Loucy (cell line): ENCODE data around the gene ASCC2.

Source experiments
- H2AFZ ChIP-seq: fragments of 200-600 bp; sonication (generic); 2 replicates; pipeline ENCODE4 v1.6.0; 2016; ENCODE audit warnings: antibody characterized with exemption, mild to moderate bottlenecking, low read length, moderate library complexity
- H3F3A ChIP-seq: fragments of 200-600 bp; 2 replicates; pipeline ENCODE4 v1.6.0; 2016; ENCODE audit warnings: antibody characterized with exemption, low read depth, mild to moderate bottlenecking
- H3K27me3 ChIP-seq: fragments of 200-600 bp; sonication (generic); 2 replicates; pipeline ENCODE4 v1.6.1; 2014; ENCODE audit warnings: low read length, mild to moderate bottlenecking; ENCODE audit not compliant: insufficient read depth, poor library complexity, severe bottlenecking
- H3K36me3 ChIP-seq: fragments of 200-600 bp; sonication (generic); 2 replicates; pipeline ENCODE4 v1.6.1; 2016; ENCODE audit warnings: low read length; ENCODE audit not compliant: insufficient read depth
- H3K4me1 ChIP-seq: fragments of 200-600 bp; sonication (generic); 2 replicates; pipeline ENCODE4 v1.5.1; 2014; ENCODE audit warnings: low read length, mild to moderate bottlenecking; ENCODE audit not compliant: insufficient read depth, poor library complexity, severe bottlenecking
- H3K4me2 ChIP-seq: fragments of 200-600 bp; sonication (generic); 2 replicates; pipeline ENCODE4 v1.6.0; 2014; ENCODE audit warnings: antibody characterized with exemption, low read length, low read depth, mild to moderate bottlenecking; ENCODE audit not compliant: poor library complexity, severe bottlenecking
- H3K4me3 ChIP-seq: fragments of 200-600 bp; sonication (generic); 2 replicates; pipeline ENCODE4 v1.5.1; 2014; ENCODE audit warnings: low read length, mild to moderate bottlenecking, mixed read lengths; ENCODE audit not compliant: poor library complexity, severe bottlenecking
- H3K79me2 ChIP-seq: fragments of 200-600 bp; sonication (generic); 2 replicates; pipeline ENCODE4 v1.6.1; 2014; ENCODE audit warnings: low read length; ENCODE audit not compliant: insufficient read depth
- H3K9ac ChIP-seq: fragments of 200-600 bp; sonication (generic); 2 replicates; pipeline ENCODE4 v1.6.0; 2014; ENCODE audit warnings: mild to moderate bottlenecking, low read depth, low read length, moderate library complexity; ENCODE audit not compliant: poor library complexity, severe bottlenecking
- H3K9me2 ChIP-seq: fragments of 200-600 bp; sonication (generic); replicated peaks from 2 replicates; pipeline ENCODE4 v1.6.1; 2016; ENCODE audit warnings: low read depth, low read length, mixed read lengths
- H3K9me3 ChIP-seq: fragments of 200-600 bp; sonication (generic); 2 replicates; pipeline ENCODE4 v1.6.1; 2014; ENCODE audit warnings: mild to moderate bottlenecking, antibody characterized with exemption, low read length, low read depth; ENCODE audit not compliant: insufficient read depth
- H4K20me1 ChIP-seq: fragments of 200-600 bp; sonication (generic); 2 replicates; pipeline ENCODE4 v1.6.0; 2014; ENCODE audit warnings: antibody characterized with exemption, low read length, mild to moderate bottlenecking; ENCODE audit not compliant: insufficient read depth, poor library complexity, severe bottlenecking
- CTCF ChIP-seq: fragments of 200-600 bp; sonication (generic); conservative IDR thresholded peaks from 2 replicates; pipeline ENCODE4 v1.5.1; 2014; ENCODE audit warnings: mild to moderate bottlenecking, antibody characterized with exemption, low read length
- EZH2phosphoT487 ChIP-seq: fragments of 200-600 bp; IDR thresholded peaks from 2 replicates; pipeline ENCODE4 v1.6.1; 2018; ENCODE audit warnings: antibody characterized with exemption, mild to moderate bottlenecking, moderate library complexity, borderline replicate concordance

Gene ASCC2

GRCh38 chr22:29750029-29750428, 88.0 kb downstream of the ASCC2 start:
- no peak overlapping the region for H3K4me3 ChIP-seq
- H3F3A ChIP-seq: no peaks in the 10 kb centered on the region
- no peaks in the 10 kb centered on the region for H4K20me1 ChIP-seq
- H3K9me2 ChIP-seq: no peaks in the 10 kb centered on the region
- H3K9ac ChIP-seq: no peak overlapping the region
- no peaks in the 10 kb centered on the region for H3K27me3 ChIP-seq
- H3K36me3 ChIP-seq: no peaks in the 10 kb centered on the region; the same call in 1 of the 2 replicates
- H2AFZ ChIP-seq: no peak overlapping the region
- H3K79me2 ChIP-seq: no peaks in the 10 kb centered on the region
- no peaks in the 10 kb centered on the region for H3K9me3 ChIP-seq
- no peaks in the 10 kb centered on the region for H3K4me1 ChIP-seq
- H3K4me2 ChIP-seq: no peak overlapping the region
- TF ChIP-seq EZH2phosphoT487 (no peak), CTCF (no peak)

- Histone ChIP-seq H3K9me3 (no peaks in the 10 kb centered on the region), H3K4me2 (no peak overlapping the region), H3K9ac (no peak overlapping the region), H3K4me3 (no peak overlapping the region), H4K20me1 (no peaks in the 10 kb centered on the region), H3K36me3 (no peaks in the 10 kb centered on the region; the same call in 1 of the 2 replicates), H2AFZ (no peak overlapping the region), H3K27me3 (no peaks in the 10 kb centered on the region), H3F3A (no peaks in the 10 kb centered on the region), H3K79me2 (no peaks in the 10 kb centered on the region), H3K4me1 (no peaks in the 10 kb centered on the region), H3K9me2 (no peaks in the 10 kb centered on the region)
- TF ChIP-seq EZH2phosphoT487: no peak
- TF ChIP-seq CTCF: no peak
Measured at GRCh38 chr22:29748248-29748893, 89.7 kb downstream of the ASCC2 start.

- H3K27me3 ChIP-seq: no peaks in the 10 kb centered on the region
- no peak overlapping the region for H3K4me3 ChIP-seq
- no peaks in the 10 kb centered on the region for H3K9me2 ChIP-seq
- no peak overlapping the region for H2AFZ ChIP-seq
- no peak overlapping the region for H3K4me2 ChIP-seq
- H3K79me2 ChIP-seq: no peaks in the 10 kb centered on the region
- H3K9me3 ChIP-seq: no peaks in the 10 kb centered on the region
- TF ChIP-seq EZH2phosphoT487 (no peak), CTCF (no peak)
- no peaks in the 10 kb centered on the region for H3F3A ChIP-seq
- no peak overlapping the region for H3K9ac ChIP-seq
- no peaks in the 10 kb centered on the region for H3K4me1 ChIP-seq
- no peaks in the 10 kb centered on the region for H4K20me1 ChIP-seq
- H3K36me3 ChIP-seq: no peaks in the 10 kb centered on the region; the same call in 1 of the 2 replicates
Measured at GRCh38 chr22:29747832-29748231, 90.2 kb downstream of the ASCC2 start.
